ENCODE results near the gene MOB1A. TPM values are rescaled to one million over a fixed set of nuclear protein-coding genes. Genes with fewer than 3 reads are reported as not detected.

The MOB1A gene
- total RNA-seq, 1 experiment from 2014 or later, result 88.2 TPM

GRCh38 chr2:74174909-74175308 lies 3.8 kb downstream of the MOB1A start:
- CTCF ChIA-PET, result interaction anchor here (1.5 kb wide), 1 partner anchor 36 kb away, joined by 4 read pairs; no protein-coding TSS in a partner anchor
- DNase-seq (ENCODE audit: low spot score) (no peak), ATAC-seq (no peak)
- TF ChIP-seq MXD4 (CRISPR knock-in tag; IDR thresholded peaks at IDR 0.05; ENCODE audit: borderline replicate concordance) (no peak), ZNF425 (CRISPR knock-in tag; conservative IDR thresholded peaks at IDR 0.05) (no peak), NR2C2 (CRISPR knock-in tag; IDR thresholded peaks at IDR 0.05) (no peak), ATF3 (CRISPR knock-in tag; conservative IDR thresholded peaks at IDR 0.05) (no peak), HMGA2 (CRISPR knock-in tag; IDR thresholded peaks at IDR 0.05) (no peak), OVOL2 (CRISPR knock-in tag; IDR thresholded peaks at IDR 0.05; ENCODE audit: borderline replicate concordance) (no peak), GABPB1 (CRISPR knock-in tag; IDR thresholded peaks at IDR 0.05) (no peak), ZNF317 (CRISPR knock-in tag; IDR thresholded peaks at IDR 0.05; ENCODE audit: borderline replicate concordance, low read depth) (no peak), RORB (CRISPR knock-in tag; IDR thresholded peaks at IDR 0.05) (no peak), ZNF263 (CRISPR knock-in tag; IDR thresholded peaks at IDR 0.05; ENCODE audit: low read depth) (no peak), TP53 (CRISPR knock-in tag; IDR thresholded peaks at IDR 0.05) (no peak), NFATC4 (CRISPR knock-in tag; IDR thresholded peaks at IDR 0.05) (no peak), ZNF396 (CRISPR knock-in tag; IDR thresholded peaks at IDR 0.05; ENCODE audit: borderline replicate concordance) (no peak), ZNF671 (CRISPR knock-in tag; IDR thresholded peaks at IDR 0.05) (no peak), E2F5 (CRISPR knock-in tag; IDR thresholded peaks at IDR 0.05) (no peak), SMAD3 (CRISPR knock-in tag; IDR thresholded peaks at IDR 0.05; ENCODE audit: borderline replicate concordance) (no peak), AFF4 (CRISPR knock-in tag; IDR thresholded peaks at IDR 0.05; ENCODE audit: borderline replicate concordance) (no peak), USF2 (CRISPR knock-in tag; IDR thresholded peaks at IDR 0.05) (no peak)
- POLR2A ChIA-PET, result no interaction called here
- Mint-ChIP-seq H3K4me1 (peaks cover 9% of the 10 kb centered on the region), H3K27me3 (ENCODE audit: low read depth) (no peaks in the 10 kb centered on the region), H3K27ac (no peak overlapping the region), H3K9me3 (peaks cover 15% of the 10 kb centered on the region), H3K36me3 (peaks cover 44% of the 10 kb centered on the region), H3K4me3 (no peak overlapping the region)

GRCh38 chr2:74168739-74169138 lies 9.9 kb downstream of the MOB1A start:
- no peaks in the 10 kb centered on the region for H3K9me3 Mint-ChIP-seq
- DNase-seq (ENCODE audit: low spot score) (no peak), ATAC-seq (no peak)
- peaks cover 66% of the 10 kb centered on the region for H3K36me3 Mint-ChIP-seq
- H3K4me3 Mint-ChIP-seq, result no peak overlapping the region
- no peaks in the 10 kb centered on the region for H3K27me3 Mint-ChIP-seq (ENCODE audit: low read depth)
- ChIA-PET POLR2A (interaction anchor here (0.8 kb wide), 1 partner anchor 17 kb away, joined by 3 read pairs; no protein-coding TSS in a partner anchor), CTCF (interaction anchor here (2.1 kb wide), 1 partner anchor 10 kb away, joined by 10 read pairs; the partner anchor contains the start of gene MOB1A)
- no peak overlapping the region for H3K27ac Mint-ChIP-seq
- no peaks in the 10 kb centered on the region for H3K4me1 Mint-ChIP-seq
- TF ChIP-seq HMGA2 (CRISPR knock-in tag; IDR thresholded peaks at IDR 0.05), result no peak
- TF ChIP-seq ATF3 (CRISPR knock-in tag; conservative IDR thresholded peaks at IDR 0.05), result no peak
- no peak for TF ChIP-seq RORB (CRISPR knock-in tag; IDR thresholded peaks at IDR 0.05)
- no peak for TF ChIP-seq ZNF532 (CRISPR knock-in tag; IDR thresholded peaks at IDR 0.05; ENCODE audit: borderline replicate concordance)
- no peak for TF ChIP-seq ZBTB21 (CRISPR knock-in tag; IDR thresholded peaks at IDR 0.05; ENCODE audit: borderline replicate concordance)
